Naive thymus-derived CD4-positive, alpha-beta T cell (primary cell): Measurements from ENCODE around the gene VPS9D1. TPM values are rescaled to one million over a fixed set of nuclear protein-coding genes. Genes with fewer than 3 reads are reported as not detected.
"Not testable (repeated sequence)": the region's sequence is repeated elsewhere in the genome, so short reads cannot be mapped to it uniquely, and the experiment has no call there.

Source experiments
- ATAC-seq: fragments of 150-1000 bp; cut with Tn5 transposase; 2 replicates; pipeline ENCODE4 v1.10.0; 2021; ENCODE audit warnings: mild to moderate bottlenecking, moderate library complexity
- CTCF ChIA-PET: fragments of 350-600 bp; sonication (Branson Sonifier 250); formaldehyde crosslinking; loops from one replicate; lab custom pipeline; 2021; ENCODE audit warnings: antibody characterized with exemption; lab: Charles Lee
- POLR2A ChIA-PET: fragments of 350-600 bp; sonication (Branson Sonifier 250); formaldehyde crosslinking; loops from one replicate; lab custom pipeline; 2021; ENCODE audit warnings: antibody characterized with exemption, inconsistent platforms; lab: Charles Lee
- DNase-seq, 9 donors: peaks; one replicate each; pipeline versions ENCODE4 v3.0.0 to v3.0.0-alpha.2; 2020 to 2022; ENCODE audit warnings: mixed read lengths in 1 of 9
- H3K27ac ChIP-seq: one replicate; pipeline ENCODE4 v1.7.0; 2013; ENCODE audit warnings: mild to moderate bottlenecking, low read depth, low read length, moderate library complexity
- H3K27me3 ChIP-seq, 2 donors: one replicate each; pipeline ENCODE4 v1.7.0; 2013; ENCODE audit warnings: low read length in 2 of 2, mild to moderate bottlenecking in 2 of 2, moderate library complexity in 2 of 2; ENCODE audit not compliant: control insufficient read depth in 2 of 2, insufficient read depth in 2 of 2
- H3K36me3 ChIP-seq, 3 experiments: 1 replicate in 2 of 3; 2 replicates in 1 of 3; pipeline ENCODE4 v1.7.0; 2013; ENCODE audit warnings: low read length in 3 of 3, mild to moderate bottlenecking in 3 of 3, moderate library complexity in 1 of 3; ENCODE audit not compliant: insufficient read depth in 3 of 3, control insufficient read depth in 2 of 3
- H3K4me1 ChIP-seq, 2 donors: one replicate each; pipeline ENCODE4 v1.7.0; 2013; ENCODE audit warnings: low read length in 2 of 2, mild to moderate bottlenecking in 2 of 2, moderate library complexity in 1 of 2; ENCODE audit not compliant: control insufficient read depth in 2 of 2, insufficient read depth in 2 of 2
- H3K4me3 ChIP-seq: 2 replicates; pipeline ENCODE4 v1.7.0; 2013; ENCODE audit warnings: mild to moderate bottlenecking, low read length
- H3K9me3 ChIP-seq, 3 experiments: 1 replicate in 2 of 3; 2 replicates in 1 of 3; pipeline ENCODE4 v1.7.0; 2013; ENCODE audit warnings: low read length in 3 of 3; ENCODE audit not compliant: control insufficient read depth in 2 of 3
- H3K27ac Mint-ChIP-seq, 9 donors: one replicate each; pipeline ENCODE4 v1.8.0; 2020 to 2022; ENCODE audit warnings: mixed read lengths in 9 of 9, mild to moderate bottlenecking in 8 of 9, moderate library complexity in 5 of 9, inconsistent platforms in 2 of 9
- H3K27me3 Mint-ChIP-seq, 5 donors: one replicate each; pipeline ENCODE4 v1.8.0; 2021 to 2022; ENCODE audit warnings: mixed read lengths in 5 of 5, mild to moderate bottlenecking in 1 of 5
- H3K36me3 Mint-ChIP-seq, 5 donors: one replicate each; pipeline ENCODE4 v1.8.0; 2020 to 2022; ENCODE audit warnings: mixed read lengths in 5 of 5, mild to moderate bottlenecking in 3 of 5, inconsistent platforms in 1 of 5
- H3K4me1 Mint-ChIP-seq, 7 donors: one replicate each; pipeline ENCODE4 v1.8.0; 2020 to 2022; ENCODE audit warnings: mixed read lengths in 7 of 7, mild to moderate bottlenecking in 3 of 7, inconsistent platforms in 1 of 7
- H3K4me3 Mint-ChIP-seq, 10 donors: one replicate each; pipeline ENCODE4 v1.8.0; 2020 to 2022; ENCODE audit warnings: mild to moderate bottlenecking in 10 of 10, mixed read lengths in 10 of 10, moderate library complexity in 6 of 10, inconsistent platforms in 2 of 10
- H3K9me3 Mint-ChIP-seq, 11 donors: one replicate each; pipeline ENCODE4 v1.8.0; 2020 to 2022; ENCODE audit warnings: mixed read lengths in 11 of 11, mild to moderate bottlenecking in 4 of 11, inconsistent platforms in 1 of 11, moderate library complexity in 1 of 11
- intact Hi-C, 2 donors: fragments of 100-400 bp; cut with micrococcal nuclease; formaldehyde crosslinking; loops; one replicate each; pipeline ENCODE4 v1.15.1; 2023
- polyA plus RNA-seq, 2 donors: library from polyadenylated mRNA; unstranded; fragments of 300-500 nt; fragmentation: Illumina TruSeq; gene quantifications; one replicate each; pipeline ENCODE4 v1.2.3, GENCODE V29; 2021
- total RNA-seq, 6 experiments: library from RNA in 5 of 6; stranded (reverse) in 5 of 6; gene quantifications; 1 replicate in 5 of 6; 2 replicates in 1 of 6; pipeline ENCODE4 v1.2.3 and lab custom pipeline; 2021 to 2026

VPS9D1 gene
- total and polyA plus RNA-seq, 7 experiments from 2014 or later, result 0.93 to 28.9 (median 11.9) TPM

GRCh38 chr16:89700100-89700648 lies 20.5 kb downstream of the VPS9D1 start:
- H3K9me3 Mint-ChIP-seq, result no peaks in the 10 kb centered on the region
- peak overlapping the region in 8 of 9 donors; percentile 46 to 89 (median 80) for H3K27ac Mint-ChIP-seq
- H3K4me3 Mint-ChIP-seq, result peak overlapping the region; percentile 52 to 84 (median 74)
- Histone ChIP-seq H3K4me1 (peaks cover 27 to 28% of the 10 kb centered on the region in 2 donors), H3K27me3 (no peaks in the 10 kb centered on the region), H3K36me3 (peaks cover 0 to 20% (median 0%) of the 10 kb centered on the region in 3 experiments), H3K27ac (peak overlapping the region; percentile 73), H3K4me3 (peak overlapping the region; percentile 41), H3K9me3 (no peaks in the 10 kb centered on the region)
- peak; percentile 88 to 99 (median 92) for DNase-seq
- ChIA-PET CTCF (interaction anchor here (0.6 to 4.1 kb wide), 27 partner anchors 9 to 375 kb away, joined by 3 to 71 read pairs (median 4); partner anchors contain the start of genes CDK10 and TCF25), POLR2A (interaction anchor here (0.6 to 3.5 kb wide), 16 partner anchors 14 to 222 kb away, joined by 3 to 23 read pairs (median 4); partner anchors contain the start of genes CDK10, CHMP1A, SPATA33 and TCF25)
- peaks cover 0 to 4% (median 0%) of the 10 kb centered on the region in 5 donors for H3K36me3 Mint-ChIP-seq
- ATAC-seq, result peak; percentile 52
- peaks cover 0 to 34% (median 17%) of the 10 kb centered on the region in 7 donors for H3K4me1 Mint-ChIP-seq
- no peaks in the 10 kb centered on the region for H3K27me3 Mint-ChIP-seq
- intact Hi-C loops, result loop anchor here (1.0 to 10.0 kb wide), 15 partner anchors 14 to 898 kb away; partner anchors contain the start of genes CDK10 (in 2 of the 2), ANKRD11 (in 1 of the 2), CDT1 (in 1 of the 2) and CHMP1A (in 1 of the 2)

- POLR2A ChIA-PET, result interaction anchor here (0.6 to 3.5 kb wide), 14 partner anchors 13 to 222 kb away, joined by 3 to 23 read pairs (median 5); partner anchors contain the start of genes CDK10, CHMP1A, SPATA33 and TCF25
- intact Hi-C loops, result loop anchor here (1.0 to 10.0 kb wide), 15 partner anchors 13 to 897 kb away; partner anchors contain the start of genes CDK10 (in 2 of the 2), ANKRD11 (in 1 of the 2), CDT1 (in 1 of the 2) and CHMP1A (in 1 of the 2)
- not testable (repeated sequence) for ATAC-seq, H3K36me3 Mint-ChIP-seq, H3K27me3 Mint-ChIP-seq, H3K9me3 Mint-ChIP-seq, DNase-seq, H3K27me3 ChIP-seq, H3K9me3 ChIP-seq, H3K4me3 ChIP-seq
- Mint-ChIP-seq H3K4me1 (peaks cover 0 to 34% (median 17%) of the 10 kb centered on the region in 7 donors), H3K4me3 (peak overlapping the region in 8 of 10 donors; percentile 52 to 84 (median 74)), H3K27ac (peak overlapping the region in 7 of 9 donors; percentile 76 to 89 (median 84))
- peak overlapping the region; percentile 73 for H3K27ac ChIP-seq
- CTCF ChIA-PET, result interaction anchor here (0.6 to 4.1 kb wide), 25 partner anchors 9 to 321 kb away, joined by 3 to 71 read pairs (median 4); partner anchors contain the start of genes CDK10 and TCF25
- H3K4me1 ChIP-seq, result peaks cover 27 to 28% of the 10 kb centered on the region in 2 donors
- H3K36me3 ChIP-seq, result peaks cover 0 to 24% (median 0%) of the 10 kb centered on the region in 3 experiments
Observed at GRCh38 chr16:89699629-89700099, 21.0 kb downstream of the VPS9D1 start.

GRCh38 chr16:89698717-89699116 lies 22.0 kb downstream of the VPS9D1 start:
- DNase-seq, H3K27ac ChIP-seq, intact Hi-C loops, H3K4me3 Mint-ChIP-seq, H3K27me3 Mint-ChIP-seq, H3K9me3 ChIP-seq, H3K9me3 Mint-ChIP-seq, H3K36me3 Mint-ChIP-seq, H3K27me3 ChIP-seq, H3K4me3 ChIP-seq, ATAC-seq: not testable (repeated sequence)
- peaks cover 27 to 28% of the 10 kb centered on the region in 2 donors for H3K4me1 ChIP-seq
- POLR2A ChIA-PET, result interaction anchor here (0.8 to 3.5 kb wide), 5 partner anchors 9 to 174 kb away, joined by 4 to 23 read pairs (median 10); partner anchors contain the start of genes CDK10 and TCF25
- peaks cover 0 to 29% (median 0%) of the 10 kb centered on the region in 3 experiments for H3K36me3 ChIP-seq
- CTCF ChIA-PET, result interaction anchor here (1.5 to 4.1 kb wide), 3 partner anchors 34 to 163 kb away, joined by 6 to 71 read pairs (median 52); no protein-coding TSS in a partner anchor
- peaks cover 0 to 34% (median 17%) of the 10 kb centered on the region in 7 donors for H3K4me1 Mint-ChIP-seq
- H3K27ac Mint-ChIP-seq, result peak overlapping the region in 6 of 9 donors; percentile 9 to 89 (median 48)

GRCh38 chr16:89697616-89698331 lies 22.9 kb downstream of the VPS9D1 start:
- Histone ChIP-seq H3K4me1 (peaks cover 26 to 28% of the 10 kb centered on the region in 2 donors), H3K36me3 (peaks cover 0 to 39% (median 0%) of the 10 kb centered on the region in 3 experiments), H3K27ac (no peak overlapping the region), H3K27me3 (no peaks in the 10 kb centered on the region), H3K4me3 (no peak overlapping the region), H3K9me3 (no peaks in the 10 kb centered on the region)
- no peaks in the 10 kb centered on the region for H3K27me3 Mint-ChIP-seq
- ChIA-PET POLR2A (interaction anchor here (0.6 to 1.2 kb wide), 3 partner anchors 8 to 175 kb away, joined by 3 to 5 read pairs (median 4); partner anchors contain the start of genes CDK10 and TCF25), CTCF (interaction anchor here (0.7 to 4.1 kb wide), 4 partner anchors 94 to 212 kb away, joined by 3 to 71 read pairs (median 28); no protein-coding TSS in a partner anchor)
- no peak overlapping the region for H3K27ac Mint-ChIP-seq
- peaks cover 0 to 26% (median 17%) of the 10 kb centered on the region in 7 donors for H3K4me1 Mint-ChIP-seq
- intact Hi-C loops, result no loop called here
- ATAC-seq (no peak), DNase-seq (no peak)
- no peaks in the 10 kb centered on the region for H3K9me3 Mint-ChIP-seq
- H3K36me3 Mint-ChIP-seq, result peaks cover 0 to 6% (median 3%) of the 10 kb centered on the region in 5 donors
- H3K4me3 Mint-ChIP-seq, result no peak overlapping the region

GRCh38 chr16:89697161-89697615 lies 23.5 kb downstream of the VPS9D1 start:
- ATAC-seq, result no peak
- Mint-ChIP-seq H3K4me1 (peaks cover 0 to 21% (median 12%) of the 10 kb centered on the region in 7 donors), H3K27me3 (no peaks in the 10 kb centered on the region), H3K4me3 (no peak overlapping the region), H3K27ac (no peak overlapping the region), H3K9me3 (no peaks in the 10 kb centered on the region), H3K36me3 (peaks cover 0 to 6% (median 3%) of the 10 kb centered on the region in 5 donors)
- H3K4me1 ChIP-seq, result peaks cover 20 to 25% of the 10 kb centered on the region in 2 donors
- ChIA-PET CTCF (interaction anchor here (1.7 to 4.1 kb wide), 2 partner anchors 95 to 213 kb away, joined by 3 to 52 read pairs; no protein-coding TSS in a partner anchor), POLR2A (interaction anchor here (0.6 kb wide), 1 partner anchor 176 kb away, joined by 3 read pairs; the partner anchor contains the start of gene TCF25)
- H3K27ac ChIP-seq, result no peak overlapping the region
- no peaks in the 10 kb centered on the region for H3K27me3 ChIP-seq
- H3K36me3 ChIP-seq, result peaks cover 0 to 44% (median 3%) of the 10 kb centered on the region in 3 experiments
- intact Hi-C loops, result no loop called here
- no peak overlapping the region for H3K4me3 ChIP-seq
- H3K9me3 ChIP-seq, result no peaks in the 10 kb centered on the region
- DNase-seq, result no peak
